ENCODE data around the gene CTNND2.

GRCh38 chr5:11261241-11261640, 643.0 kb downstream of the CTNND2 start:
- TF ChIP-seq CTCF (IDR thresholded peaks at IDR 0.05) (no peak), POLR2AphosphoS5 (IDR thresholded peaks at IDR 0.05; ENCODE audit: low read depth, low read length) (no peak), SMC3 (IDR thresholded peaks at IDR 0.05; ENCODE audit: low read depth, low read length) (no peak), NRF1 (IDR thresholded peaks at IDR 0.05; ENCODE audit: low read depth, low read length) (no peak), NFIC (IDR thresholded peaks at IDR 0.05; ENCODE audit: borderline replicate concordance) (no peak), CHD2 (IDR thresholded peaks at IDR 0.05; ENCODE audit: low read length, partially characterized antibody) (no peak)

Measured in SK-N-SH (cell line).